Keratinocyte (primary cell): ENCODE results near the gene SCFD2. TPM values are rescaled to one million over a fixed set of nuclear protein-coding genes. Genes with fewer than 3 reads are reported as not detected.

Source experiments
- DNase-seq: peaks from one replicate; pipeline ENCODE4 v3.0.0-alpha.2; 2011; ENCODE audit warnings: low read depth, missing footprints, low spot score
- FAIRE-seq: peaks from 2 replicates; lab custom pipeline; 2011; peaks lifted over from hg19 to GRCh38; lab: Jason Lieb, UNC
- H2AFZ ChIP-seq: 2 replicates; pipeline ENCODE4 v1.6.0; 2012; ENCODE audit warnings: low read length, control low read depth, inconsistent platforms; ENCODE audit not compliant: control insufficient read depth
- H3K27ac ChIP-seq: 2 replicates; pipeline ENCODE4 v1.5.1; 2011; ENCODE audit warnings: low read length; ENCODE audit not compliant: control insufficient read depth, insufficient read depth
- H3K27me3 ChIP-seq: 3 replicates; pipeline ENCODE4 v1.6.0; 2011; ENCODE audit warnings: low read length; ENCODE audit not compliant: control insufficient read depth, insufficient read depth; ENCODE audit errors: extremely low read depth
- H3K36me3 ChIP-seq, 2 experiments: 2 replicates in 1 of 2; 3 replicates in 1 of 2; pipeline ENCODE4 v1.5.1; 2011; ENCODE audit warnings: low read length in 2 of 2, mild to moderate bottlenecking in 1 of 2; ENCODE audit not compliant: control insufficient read depth in 2 of 2, insufficient read depth in 2 of 2; ENCODE audit errors: extremely low read depth in 1 of 2
- H3K4me1 ChIP-seq: 3 replicates; pipeline ENCODE4 v1.5.1; 2011; ENCODE audit warnings: low read length; ENCODE audit not compliant: control insufficient read depth, insufficient read depth; ENCODE audit errors: extremely low read depth
- H3K4me2 ChIP-seq: 3 replicates; pipeline ENCODE4 v1.6.0; 2011; ENCODE audit warnings: low read depth, low read length; ENCODE audit not compliant: control insufficient read depth, insufficient read depth; ENCODE audit errors: extremely low read depth
- H3K4me3 ChIP-seq, 3 experiments: fragments of 200-600 bp in 1 of 3; sonication (generic) in 1 of 3; 2 replicates in 2 of 3; 3 replicates in 1 of 3; pipeline ENCODE4 v1.5.1; 2011 to 2016; ENCODE audit warnings: low read length in 3 of 3, mild to moderate bottlenecking in 3 of 3, control low read depth in 2 of 3, inconsistent platforms in 1 of 3, low read depth in 1 of 3, mixed read lengths in 1 of 3, mixed run types in 1 of 3, moderate library complexity in 1 of 3; ENCODE audit not compliant: control insufficient read depth in 2 of 3, insufficient read depth in 2 of 3; ENCODE audit errors: extremely low read depth in 1 of 3
- H3K79me2 ChIP-seq: 2 replicates; pipeline ENCODE4 v1.6.0; 2012; ENCODE audit warnings: low read length; ENCODE audit not compliant: control insufficient read depth, insufficient read depth
- H3K9ac ChIP-seq: 3 replicates; pipeline ENCODE4 v1.6.0; 2011; ENCODE audit warnings: low read length; ENCODE audit not compliant: control insufficient read depth, insufficient read depth; ENCODE audit errors: extremely low read depth
- H3K9me1 ChIP-seq: 3 replicates; pipeline ENCODE4 v1.6.0; 2011; ENCODE audit warnings: low read length; ENCODE audit not compliant: control insufficient read depth, insufficient read depth; ENCODE audit errors: extremely low read depth
- H3K9me3 ChIP-seq: 2 replicates; pipeline ENCODE4 v1.5.1; 2012; ENCODE audit warnings: low read depth, low read length; ENCODE audit not compliant: control insufficient read depth
- H4K20me1 ChIP-seq: 3 replicates; pipeline ENCODE4 v1.6.0; 2011; ENCODE audit warnings: low read length; ENCODE audit not compliant: control insufficient read depth, insufficient read depth; ENCODE audit errors: extremely low read depth
- CTCF ChIP-seq, 3 experiments: IDR thresholded peaks in 1 of 3; conservative IDR thresholded peaks in 1 of 3; optimal IDR thresholded peaks in 1 of 3; 2 replicates in 2 of 3; 3 replicates in 1 of 3; pipeline versions ENCODE3 to v1.5.1; 2011; ENCODE audit warnings: low read length in 3 of 3, mild to moderate bottlenecking in 3 of 3, moderate library complexity in 2 of 3, control low read depth in 1 of 3, inconsistent platforms in 1 of 3; ENCODE audit not compliant: insufficient read depth in 2 of 3; ENCODE audit errors: extremely low read depth in 1 of 3
- EZH2 ChIP-seq: IDR thresholded peaks from one replicate; pipeline ENCODE4 v1.6.1; 2012; ENCODE audit warnings: inconsistent platforms, mild to moderate bottlenecking, low read length, moderate library complexity
- dilution Hi-C: fragments of 300-500 bp; cut with MboI; formaldehyde crosslinking; loops from one replicate; pipeline ENCODE4 v1.7.0; 2020; ENCODE audit warnings: low sequenced_read_pairs; ENCODE audit not compliant: extremely low pct_ligation_motif_present
- polyA plus RNA-seq, 5 experiments: library from polyadenylated mRNA; depleted of rRNA in 3 of 5; stranded (reverse) in 3 of 5; stranded (forward) in 1 of 5; unstranded in 1 of 5; fragments of >200 nt; gene quantifications; 1 replicate in 1 of 5; 2 replicates in 3 of 5; 3 replicates in 1 of 5; pipeline versions ENCODE4 v1.2.1 to v1.2.3, GENCODE V29; 2011 to 2012; ENCODE audit warnings: missing spikeins in 2 of 5, low read depth in 1 of 5, low replicate concordance in 1 of 5

Gene SCFD2
- polyA plus RNA-seq, 1 donor (not counting 4 experiments of a cell fraction or from before 2014, with no cell fraction given): 13.9 TPM

GRCh38 chr4:53043891-53044650 lies 321.8 kb downstream of the SCFD2 start:
- Histone ChIP-seq H3K4me1 (no peaks in the 10 kb centered on the region), H3K79me2 (no peaks in the 10 kb centered on the region), H2AFZ (no peak overlapping the region), H4K20me1 (no peaks in the 10 kb centered on the region), H3K9me3 (no peaks in the 10 kb centered on the region), H3K9ac (no peak overlapping the region), H3K4me2 (no peak overlapping the region), H3K4me3 (no peak overlapping the region), H3K27me3 (no peaks in the 10 kb centered on the region), H3K36me3 (no peaks in the 10 kb centered on the region), H3K9me1 (no peaks in the 10 kb centered on the region), H3K27ac (no peak overlapping the region)
- dilution Hi-C loops: no loop called here
- no peak for DNase-seq
- no peak for FAIRE-seq
- TF ChIP-seq CTCF (optimal IDR thresholded peaks at IDR 0.05 in 1 of 3, IDR thresholded peaks at IDR 0.05 in 1 of 3, conservative IDR thresholded peaks at IDR 0.05 in 1 of 3; ENCODE audit: extremely low read depth in 1 of 3, insufficient read depth in 2 of 3, low read length in 3 of 3): no peak
- TF ChIP-seq EZH2: no peak

- H2AFZ ChIP-seq: no peak overlapping the region
- no peak overlapping the region for H3K9ac ChIP-seq
- no peak overlapping the region for H3K4me2 ChIP-seq
- H4K20me1 ChIP-seq: no peaks in the 10 kb centered on the region
- H3K9me1 ChIP-seq: no peaks in the 10 kb centered on the region
- H3K79me2 ChIP-seq: no peaks in the 10 kb centered on the region
- DNase-seq (no peak), FAIRE-seq (no peak)
- TF ChIP-seq EZH2 (no peak), CTCF (optimal IDR thresholded peaks at IDR 0.05 in 1 of 3, IDR thresholded peaks at IDR 0.05 in 1 of 3, conservative IDR thresholded peaks at IDR 0.05 in 1 of 3; ENCODE audit: extremely low read depth in 1 of 3, insufficient read depth in 2 of 3, low read length in 3 of 3) (no peak)
- H3K4me3 ChIP-seq: no peak overlapping the region
- no peaks in the 10 kb centered on the region for H3K4me1 ChIP-seq
- H3K27me3 ChIP-seq: no peaks in the 10 kb centered on the region
- H3K9me3 ChIP-seq: no peaks in the 10 kb centered on the region
- H3K36me3 ChIP-seq: no peaks in the 10 kb centered on the region
- H3K27ac ChIP-seq: no peak overlapping the region
- dilution Hi-C loops: no loop called here
These were observed 322.8 kb downstream of the SCFD2 start for GRCh38 chr4:53043055-53043454.
